ENCODE results near the gene TTLL11. TPM values are rescaled to one million over a fixed set of nuclear protein-coding genes. Genes with fewer than 3 reads are reported as not detected.

TTLL11 gene
- total RNA-seq, 1 donor from 2014 or later = 3.6 TPM

- no peak for ATAC-seq (ENCODE audit: low read depth)
- H3K27ac Mint-ChIP-seq = no peak overlapping the region
- CTCF ChIA-PET = no interaction called here
Observed at GRCh38 chr9:121892706-121893105, 200.4 kb downstream of the TTLL11 start.

GRCh38 chr9:121890746-121891145 lies 202.4 kb downstream of the TTLL11 start:
- ChIA-PET POLR2A (no interaction called here), CTCF (no interaction called here)
- no peak overlapping the region for H3K27ac Mint-ChIP-seq
- no peak for TF ChIP-seq CTCF (IDR thresholded peaks at IDR 0.05)
- no peaks in the 10 kb centered on the region for H3K27me3 Mint-ChIP-seq
- peaks cover 4% of the 10 kb centered on the region for H3K4me1 Mint-ChIP-seq
- H3K9me3 Mint-ChIP-seq = no peaks in the 10 kb centered on the region
- ATAC-seq (ENCODE audit: low read depth) (no peak), DNase-seq (no peak)
- no peaks in the 10 kb centered on the region for H3K36me3 Mint-ChIP-seq (ENCODE audit: low read depth)
- H3K4me3 Mint-ChIP-seq = no peak overlapping the region
- intact Hi-C loops (cut with micrococcal nuclease) = no loop called here

More at GRCh38 chr9:121892706-121893105, 200.4 kb downstream of the TTLL11 start:
- POLR2A ChIA-PET = no interaction called here
- Mint-ChIP-seq H3K9me3 (no peaks in the 10 kb centered on the region), H3K4me1 (peaks cover 3% of the 10 kb centered on the region), H3K36me3 (ENCODE audit: low read depth) (no peaks in the 10 kb centered on the region), H3K4me3 (no peak overlapping the region), H3K27me3 (no peaks in the 10 kb centered on the region)
- no peak for DNase-seq
- TF ChIP-seq CTCF (IDR thresholded peaks at IDR 0.05) = no peak
- intact Hi-C loops (cut with micrococcal nuclease) = no loop called here

- no peak for TF ChIP-seq CTCF (IDR thresholded peaks at IDR 0.05)
- intact Hi-C loops (cut with micrococcal nuclease) = no loop called here
- no peak overlapping the region for H3K4me3 Mint-ChIP-seq
- peaks cover 11% of the 10 kb centered on the region for H3K4me1 Mint-ChIP-seq
- H3K36me3 Mint-ChIP-seq (ENCODE audit: low read depth) = no peaks in the 10 kb centered on the region
- no peaks in the 10 kb centered on the region for H3K27me3 Mint-ChIP-seq
- ATAC-seq (ENCODE audit: low read depth) (no peak), DNase-seq (no peak)
- ChIA-PET POLR2A (no interaction called here), CTCF (no interaction called here)
- H3K9me3 Mint-ChIP-seq = no peaks in the 10 kb centered on the region
- no peak overlapping the region for H3K27ac Mint-ChIP-seq
Observed at GRCh38 chr9:121889990-121890563, 203.0 kb downstream of the TTLL11 start.

- Mint-ChIP-seq H3K4me3 (no peak overlapping the region), H3K9me3 (no peaks in the 10 kb centered on the region), H3K36me3 (ENCODE audit: low read depth) (no peaks in the 10 kb centered on the region), H3K27ac (no peak overlapping the region), H3K27me3 (no peaks in the 10 kb centered on the region), H3K4me1 (peaks cover 22% of the 10 kb centered on the region)
- ChIA-PET POLR2A (no interaction called here), CTCF (no interaction called here)
- TF ChIP-seq CTCF (IDR thresholded peaks at IDR 0.05) = no peak
- intact Hi-C loops (cut with micrococcal nuclease) = no loop called here
- DNase-seq (no peak), ATAC-seq (ENCODE audit: low read depth) (no peak)
Observed at GRCh38 chr9:121888438-121888775, 204.7 kb downstream of the TTLL11 start.

- no peak overlapping the region for H3K4me3 Mint-ChIP-seq
- no peaks in the 10 kb centered on the region for H3K27me3 Mint-ChIP-seq
- H3K36me3 Mint-ChIP-seq (ENCODE audit: low read depth) = no peaks in the 10 kb centered on the region
- no peak for DNase-seq
- no peak for ATAC-seq (ENCODE audit: low read depth)
- no peak overlapping the region for H3K27ac Mint-ChIP-seq
- ChIA-PET POLR2A (no interaction called here), CTCF (no interaction called here)
- H3K4me1 Mint-ChIP-seq = peaks cover 22% of the 10 kb centered on the region
- no peak for TF ChIP-seq CTCF (IDR thresholded peaks at IDR 0.05)
- intact Hi-C loops (cut with micrococcal nuclease) = no loop called here
- H3K9me3 Mint-ChIP-seq = no peaks in the 10 kb centered on the region
Observed at GRCh38 chr9:121887553-121888437, 205.3 kb downstream of the TTLL11 start.

All from activated B cell treated with CpG ODN at 0.5 μM for 24 hours (primary cell).